PFSK-1 (cell line): ENCODE measurements around the gene FBXL5.

ENCODE experiments used
- FOXP2 ChIP-seq: optimal IDR thresholded peaks from 2 replicates; pipeline ENCODE3; 2011; ENCODE audit warnings: borderline replicate concordance, control low read depth, inconsistent platforms; ENCODE audit not compliant: insufficient read depth; ENCODE audit errors: extremely low read length, extremely low read depth
- POLR2AphosphoS5 ChIP-seq: IDR thresholded peaks from 2 replicates; pipeline ENCODE4 v1.6.1; 2012; ENCODE audit warnings: low read depth, mild to moderate bottlenecking, control low read depth, low read length, moderate library complexity
- REST ChIP-seq, 2 experiments: IDR thresholded peaks; 2 replicates each; pipeline versions ENCODE4 v1.6.1 to v1.8.0; 2011 to 2012; ENCODE audit warnings: low read depth in 2 of 2, low read length in 2 of 2, control low read depth in 1 of 2, inconsistent platforms in 1 of 2, mild to moderate bottlenecking in 1 of 2, moderate library complexity in 1 of 2; ENCODE audit not compliant: insufficient read depth in 1 of 2
- SIN3A ChIP-seq: IDR thresholded peaks from 2 replicates; pipeline ENCODE4 v1.6.1; 2012; ENCODE audit warnings: mild to moderate bottlenecking, low read length, moderate library complexity, borderline replicate concordance; ENCODE audit not compliant: insufficient read depth
- TAF1 ChIP-seq: IDR thresholded peaks from 2 replicates; pipeline ENCODE4 v1.6.1; 2012; ENCODE audit warnings: low read length, control low read depth, borderline replicate concordance; ENCODE audit not compliant: insufficient read depth

The FBXL5 gene

GRCh38 chr4:15558561-15558960 lies 96.6 kb downstream of the FBXL5 start:
- TF ChIP-seq TAF1 (no peak), REST (IDR thresholded peaks at IDR 0.05; ENCODE audit: insufficient read depth in 1 of 2, low read depth in 2 of 2, low read length in 2 of 2) (no peak), FOXP2 (no peak), SIN3A (no peak), POLR2AphosphoS5 (no peak)

GRCh38 chr4:15557786-15558550 lies 97.2 kb downstream of the FBXL5 start:
- no peak for TF ChIP-seq FOXP2

- TF ChIP-seq TAF1, result no peak
- no peak for TF ChIP-seq REST (IDR thresholded peaks at IDR 0.05; ENCODE audit: insufficient read depth in 1 of 2, low read depth in 2 of 2, low read length in 2 of 2)
- TF ChIP-seq SIN3A, result no peak
- no peak for TF ChIP-seq POLR2AphosphoS5
- no peak for TF ChIP-seq FOXP2
Observed at GRCh38 chr4:15556511-15557092, 98.6 kb downstream of the FBXL5 start.
